Uterus (tissue), 2 donors: ENCODE data around the gene ATXN10.

ENCODE experiments used
- CTCF ChIP-seq, 4 experiments: fragments of 200-600 bp in 2 of 4; fragments of 450-650 bp in 2 of 4; sonication (generic) in 2 of 4; IDR thresholded peaks; one replicate each; pipeline ENCODE4 v1.5.1; 2016 to 2019; ENCODE audit warnings: antibody characterized with exemption in 4 of 4, mild to moderate bottlenecking in 2 of 4, moderate library complexity in 1 of 4
- POLR2A ChIP-seq, 2 donors: fragments of 450-650 bp; IDR thresholded peaks; one replicate each; pipeline ENCODE4 v1.6.1; 2016; ENCODE audit warnings: antibody characterized with exemption in 2 of 2, mild to moderate bottlenecking in 1 of 2, moderate library complexity in 1 of 2

- TF ChIP-seq CTCF (IDR thresholded peaks at IDR 0.05) (no peak), POLR2A (IDR thresholded peaks at IDR 0.05) (no peak)
Measured at GRCh38 chr22:45774001-45774670, 102.5 kb downstream of the ATXN10 start.
